ENCODE measurements around the gene MYH9.
"Not testable (repeated sequence)": the region's sequence is repeated elsewhere in the genome, so short reads cannot be mapped to it uniquely, and the experiment has no call there.

Gene MYH9

GRCh38 chr22:36387959-36388726 lies at the start of gene MYH9:
MYH9 (minus strand) TSS chr22:36387967; CDS start chr22:36349236, 38,731 bp downstream.
- DNase-seq = peak; percentile 100

GRCh38 chr22:36435516-36436415 lies 48.0 kb upstream of the MYH9 start:
- DNase-seq = no peak

- no peak for DNase-seq
Measured at GRCh38 chr22:36433318-36434231, 45.8 kb upstream of the MYH9 start.

GRCh38 chr22:36432592-36433317 lies 45.0 kb upstream of the MYH9 start:
- DNase-seq = no peak

- DNase-seq = no peak
Measured at GRCh38 chr22:36431977-36432376, 44.2 kb upstream of the MYH9 start.

GRCh38 chr22:36430863-36431262 lies 43.1 kb upstream of the MYH9 start:
- DNase-seq = no peak

GRCh38 chr22:36427952-36428351 lies 40.2 kb upstream of the MYH9 start:
- DNase-seq = not testable (repeated sequence)

- no peak for DNase-seq
Measured at GRCh38 chr22:36425977-36426523, 38.3 kb upstream of the MYH9 start.

- DNase-seq = no peak
Measured at GRCh38 chr22:36424901-36425579, 37.3 kb upstream of the MYH9 start.

GRCh38 chr22:36424466-36424865 lies 36.7 kb upstream of the MYH9 start:
- DNase-seq = not testable (repeated sequence)

- no peak for DNase-seq
Measured at GRCh38 chr22:36423461-36424404, 36.0 kb upstream of the MYH9 start.

GRCh38 chr22:36422287-36423014 lies 34.7 kb upstream of the MYH9 start:
- DNase-seq = no peak

GRCh38 chr22:36419912-36420882 lies 32.4 kb upstream of the MYH9 start:
- no peak for DNase-seq

- DNase-seq = no peak
Measured at GRCh38 chr22:36419177-36419911, 31.6 kb upstream of the MYH9 start.

GRCh38 chr22:36417281-36417686 lies 29.5 kb upstream of the MYH9 start:
- DNase-seq = no peak

GRCh38 chr22:36415415-36416168 lies 27.8 kb upstream of the MYH9 start:
- DNase-seq = no peak

All from right hindlimb (tissue), 1 donor.